CD4-positive, alpha-beta T cell treated with Interferon alpha-2 for 1 hour (primary cell): ENCODE measurements around the gene GLS.

Experiments used
- DNase-seq, 2 donors: peaks; one replicate each; pipeline ENCODE4 v3.0.0-alpha.2; 2020 to 2022

The GLS gene

DNA sequence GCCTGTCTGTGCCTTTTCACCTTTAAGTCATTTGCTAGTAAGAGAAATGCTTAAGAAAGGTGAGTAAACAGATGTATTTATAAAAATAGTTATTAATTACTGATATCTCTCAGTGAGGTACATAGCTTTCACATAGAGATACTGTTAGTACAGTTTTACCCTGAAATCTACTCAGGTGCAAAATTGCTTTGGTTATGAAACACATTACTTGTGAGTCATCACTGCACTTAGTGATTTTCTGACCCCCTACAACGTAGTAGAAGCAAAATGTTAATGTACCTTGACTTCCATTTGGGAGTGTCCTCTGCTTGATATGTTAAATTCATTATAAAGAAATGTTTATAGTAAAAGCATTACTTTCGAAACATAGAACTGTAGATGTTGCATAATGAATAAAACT lies 6.5 kb downstream of the GLS start:
- no peak for DNase-seq

DNA sequence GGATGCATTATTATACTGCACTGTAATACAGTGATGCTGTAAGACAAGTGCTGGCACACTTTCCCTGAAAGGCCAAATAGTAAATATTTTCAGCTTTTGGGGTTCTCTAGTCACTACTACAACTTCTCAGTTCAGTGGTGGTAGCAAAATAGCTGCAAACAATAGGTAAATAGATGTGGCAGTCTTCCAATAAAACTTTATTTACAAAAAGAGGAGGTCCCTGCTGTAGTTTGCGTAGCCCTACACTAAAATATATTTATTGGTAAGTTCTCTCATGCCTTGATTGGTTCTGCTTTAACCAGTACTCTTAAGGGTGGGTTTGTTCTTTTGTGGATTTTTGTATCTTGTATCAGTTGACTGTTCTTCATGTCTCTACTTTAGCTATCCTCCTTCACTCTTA lies 7.8 kb downstream of the GLS start:
- DNase-seq: no peak

DNA sequence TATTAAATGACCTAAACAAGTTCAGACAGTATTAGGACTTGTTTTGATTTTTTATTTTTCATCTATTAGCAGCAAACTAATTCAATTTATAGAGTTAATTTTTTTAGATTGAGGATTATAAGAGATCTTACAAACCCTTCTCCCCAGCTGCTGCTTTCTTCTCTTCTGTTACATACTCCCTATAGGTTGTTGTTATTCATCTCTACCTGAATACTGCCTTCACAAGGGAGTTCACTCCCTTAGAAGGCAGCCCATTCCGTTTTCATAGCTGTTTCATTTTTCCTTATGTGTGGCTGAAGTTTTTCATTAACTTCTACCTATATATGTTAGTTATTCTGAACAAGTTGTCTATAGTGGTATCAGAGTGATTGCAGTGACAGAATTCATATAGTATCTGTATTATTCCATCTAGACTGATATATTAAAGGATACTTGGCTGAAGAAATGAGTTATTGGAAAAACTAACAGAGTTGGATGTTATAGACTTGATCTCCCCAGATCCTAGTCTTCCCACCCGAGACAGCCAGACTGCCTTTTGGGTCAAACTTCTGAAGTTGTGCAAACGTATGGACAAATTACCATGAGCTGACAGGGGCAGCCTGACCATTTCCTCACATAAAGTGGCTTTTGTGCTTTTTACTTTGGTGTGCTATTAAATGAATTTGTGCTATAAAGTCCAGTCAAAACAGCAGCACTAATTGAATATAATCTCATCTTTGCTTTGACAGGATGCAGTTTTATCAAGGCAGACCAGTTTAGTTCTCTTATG lies 8.7 kb downstream of the GLS start:
- DNase-seq: no peak

DNA sequence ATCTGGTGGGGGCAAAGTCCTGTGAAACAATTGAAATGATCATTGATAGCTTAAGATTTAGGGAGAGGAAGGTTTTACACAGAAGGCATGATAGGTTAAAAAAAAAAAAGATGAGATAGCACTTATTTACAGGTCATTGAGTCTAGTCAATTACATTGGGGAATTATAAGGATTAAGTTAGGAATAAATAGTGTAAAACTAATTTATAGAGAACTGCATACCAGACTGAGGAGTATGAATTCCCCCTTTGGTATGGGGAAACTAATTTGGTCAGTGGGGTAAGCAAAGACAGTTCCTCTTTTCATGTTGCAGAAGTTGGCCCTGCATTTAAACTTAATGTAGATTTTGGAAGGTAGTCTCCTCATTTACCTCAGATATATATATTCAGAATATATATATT lies 10.8 kb downstream of the GLS start:
- no peak for DNase-seq

DNA sequence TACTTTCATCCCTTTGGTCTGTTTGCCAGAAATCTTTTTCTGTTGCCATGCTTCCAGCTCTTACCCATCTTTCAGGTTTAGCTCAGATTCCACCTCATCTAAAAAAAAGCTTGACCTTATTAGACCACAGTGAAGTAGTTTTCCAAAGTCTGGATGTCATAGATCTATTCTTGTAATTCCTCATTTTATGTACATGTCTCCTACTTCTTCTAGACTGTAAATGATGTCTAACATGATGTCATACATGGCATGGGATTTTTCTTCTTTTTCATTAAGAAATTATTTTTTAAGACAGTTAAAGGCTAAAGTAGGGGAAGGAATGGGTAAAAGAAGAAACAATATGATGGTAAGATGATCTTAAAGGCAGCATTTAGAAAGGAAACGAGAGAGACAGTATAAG lies 11.3 kb downstream of the GLS start:
- no peak for DNase-seq

DNA sequence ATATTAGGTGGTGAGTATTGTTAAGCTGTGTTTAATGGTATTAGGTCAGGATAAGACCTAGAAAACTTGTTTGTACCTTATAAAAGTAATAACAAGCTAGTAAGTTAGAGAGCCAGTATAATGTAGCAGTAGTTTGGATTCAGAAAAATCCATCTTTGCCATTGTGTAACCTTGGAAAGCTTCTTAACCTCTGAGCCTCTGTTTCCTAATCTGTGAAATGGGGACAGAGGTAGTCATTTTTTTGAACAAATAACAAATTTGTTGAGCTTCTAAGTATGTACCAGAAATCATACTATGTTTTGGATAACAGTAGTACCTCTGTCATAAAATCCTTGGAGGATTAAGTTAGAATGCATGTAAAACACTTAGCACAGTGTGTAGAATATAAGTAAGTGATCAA lies 12.5 kb downstream of the GLS start:
- DNase-seq: no peak

DNA sequence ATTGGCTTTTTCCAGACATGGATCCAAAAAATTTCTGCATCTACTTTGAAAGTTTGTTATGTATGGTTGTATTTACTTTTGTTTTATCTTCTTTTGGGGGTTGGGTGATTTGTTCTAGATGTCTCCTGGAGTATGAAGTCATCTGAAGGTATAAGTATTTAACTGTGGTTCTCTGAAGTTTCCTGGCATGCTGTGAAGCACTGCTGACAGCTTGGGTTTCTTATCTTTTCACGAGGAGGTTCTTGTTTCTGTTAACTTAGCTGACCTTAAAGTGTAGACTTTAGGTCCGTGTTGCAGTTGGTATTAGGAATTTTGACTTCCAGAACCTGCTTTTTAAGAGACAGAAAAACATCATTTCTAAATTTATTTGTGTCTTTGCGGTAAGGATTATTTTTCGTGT lies 15.9 kb downstream of the GLS start:
- no peak for DNase-seq

DNA sequence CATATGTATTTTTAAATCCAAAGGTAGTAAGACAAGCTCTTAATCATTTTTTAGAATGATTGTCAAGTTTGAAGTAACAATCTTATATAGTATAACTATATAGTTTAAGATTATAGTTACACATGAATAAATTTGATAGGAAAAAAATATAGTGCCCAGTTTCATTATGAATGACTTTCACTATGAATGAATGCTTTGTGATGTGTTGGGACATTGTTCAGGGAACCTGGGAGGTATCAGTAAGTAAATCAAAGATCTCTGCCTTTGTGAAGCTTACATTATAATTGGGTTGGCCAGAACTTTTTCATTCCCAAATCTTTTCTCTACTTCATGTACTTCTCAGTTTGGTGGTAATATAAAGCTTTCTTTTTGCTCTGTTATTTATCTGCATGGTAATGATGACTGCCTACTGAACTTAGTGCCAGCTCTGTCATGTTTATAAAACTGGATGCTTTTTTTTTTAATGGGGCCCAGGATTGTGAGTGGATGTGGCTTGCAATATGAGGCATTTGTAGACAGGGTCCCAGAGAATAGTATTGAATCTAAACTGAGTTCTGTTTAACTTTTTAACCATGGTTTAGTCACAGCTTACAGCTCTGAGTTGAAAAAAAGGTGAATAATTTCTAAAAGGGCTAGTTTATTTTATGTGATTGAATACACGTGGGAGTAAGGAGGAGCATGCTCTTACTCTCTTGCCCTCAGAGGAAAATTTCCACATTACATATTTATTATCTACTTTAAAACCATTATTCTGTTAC lies 23.3 kb downstream of the GLS start:
- no peak for DNase-seq

DNA sequence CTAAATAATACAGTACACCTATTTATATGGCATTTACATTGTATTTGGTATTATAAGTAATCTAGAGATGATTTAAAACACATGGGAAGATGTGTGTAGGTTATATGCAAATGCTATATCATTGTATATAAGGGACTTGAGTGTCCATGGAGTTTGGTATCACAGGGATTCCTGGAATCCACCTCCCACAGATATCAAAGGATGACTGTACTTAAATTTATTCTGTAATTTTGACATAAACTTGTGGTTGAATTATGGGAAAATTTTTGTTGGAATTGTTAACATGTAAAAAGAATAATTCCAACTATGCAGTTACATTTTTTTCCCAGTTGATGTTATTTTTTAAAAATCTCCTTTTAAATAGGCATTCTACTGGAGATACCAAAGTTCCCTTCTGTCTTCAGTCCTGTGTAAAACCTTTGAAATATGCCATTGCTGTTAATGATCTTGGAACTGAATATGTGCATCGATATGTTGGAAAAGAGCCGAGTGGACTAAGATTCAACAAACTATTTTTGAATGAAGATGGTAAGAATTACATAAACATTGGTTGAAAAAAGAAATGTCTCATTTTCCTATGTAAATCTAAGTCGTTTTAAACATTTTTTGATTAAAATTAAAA lies 24.1 kb downstream of the GLS start:
- no peak for DNase-seq

DNA sequence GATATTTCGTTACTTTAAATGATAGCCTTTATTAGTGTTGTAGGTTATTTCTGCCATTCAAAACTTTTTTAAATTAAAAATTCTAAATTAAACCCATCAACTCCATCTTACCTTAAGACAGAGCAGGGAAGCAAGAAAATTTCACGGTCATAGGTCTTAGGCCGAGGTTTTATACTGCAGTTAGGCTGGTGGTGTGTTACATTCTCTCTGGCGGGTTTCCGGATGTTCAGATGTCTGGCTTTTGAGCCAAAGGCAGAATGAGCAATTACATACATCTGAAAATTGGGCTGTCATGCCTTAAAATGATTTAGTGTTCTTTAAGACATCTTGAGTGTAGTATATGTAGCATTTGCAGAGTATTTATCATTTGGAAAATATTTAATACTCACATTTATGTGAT lies 27.9 kb downstream of the GLS start:
- no peak for DNase-seq

DNA sequence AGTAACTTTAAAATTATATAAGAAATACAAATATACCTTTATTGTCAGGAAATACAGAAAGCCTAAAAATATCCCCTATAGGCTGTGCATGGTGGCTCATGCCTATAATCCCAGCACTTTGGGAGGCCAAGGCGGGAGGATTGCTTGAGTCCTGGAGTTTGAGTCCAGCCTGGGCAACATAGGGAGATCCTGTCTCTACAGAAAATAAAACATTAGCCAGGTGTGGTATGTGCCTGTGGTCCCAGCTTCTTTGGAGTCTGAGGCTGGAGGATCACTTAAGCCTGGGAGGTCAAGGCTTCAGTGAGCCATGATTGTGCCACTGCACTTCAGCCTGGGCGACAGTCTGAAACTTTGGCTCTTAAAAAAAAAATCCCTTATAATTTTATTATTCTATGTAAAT lies 29.1 kb downstream of the GLS start:
- no peak for DNase-seq

DNA sequence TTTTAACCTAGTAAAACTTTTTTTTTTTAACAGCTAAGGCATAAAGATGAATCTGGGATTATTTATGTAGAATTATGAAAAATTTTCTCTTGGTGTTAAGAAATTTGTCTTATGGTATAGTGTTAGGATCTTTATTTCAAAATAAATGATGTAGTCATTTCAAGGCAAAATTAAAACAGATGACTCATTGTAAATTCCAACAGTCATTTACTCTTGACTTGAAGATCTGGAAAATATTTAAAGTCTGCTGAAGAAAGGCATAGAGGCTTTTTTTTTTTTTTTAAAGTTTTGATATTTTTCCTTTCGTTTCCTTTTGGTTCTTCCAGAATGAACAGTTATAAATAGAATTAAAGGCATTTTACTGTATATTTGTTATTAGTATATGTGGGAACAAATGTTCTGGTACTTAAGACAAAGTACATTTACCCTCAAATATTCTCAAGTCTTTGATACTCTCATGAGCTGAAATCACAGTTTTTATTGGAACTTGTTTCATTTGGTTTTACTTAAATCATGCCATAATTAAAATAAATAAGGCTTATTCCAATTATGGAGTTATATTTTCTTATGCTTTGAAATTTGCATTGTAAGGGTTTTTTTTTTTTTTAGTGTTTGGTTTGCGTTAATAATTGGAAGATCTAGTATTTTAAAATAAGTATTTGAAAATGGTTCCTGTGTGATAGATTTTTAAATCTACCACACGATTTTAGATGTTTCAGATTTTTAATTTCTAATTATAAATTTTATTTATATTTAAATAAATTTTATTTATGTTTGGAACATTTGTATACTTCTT lies 29.9 kb downstream of the GLS start:
- DNase-seq: no peak

DNA sequence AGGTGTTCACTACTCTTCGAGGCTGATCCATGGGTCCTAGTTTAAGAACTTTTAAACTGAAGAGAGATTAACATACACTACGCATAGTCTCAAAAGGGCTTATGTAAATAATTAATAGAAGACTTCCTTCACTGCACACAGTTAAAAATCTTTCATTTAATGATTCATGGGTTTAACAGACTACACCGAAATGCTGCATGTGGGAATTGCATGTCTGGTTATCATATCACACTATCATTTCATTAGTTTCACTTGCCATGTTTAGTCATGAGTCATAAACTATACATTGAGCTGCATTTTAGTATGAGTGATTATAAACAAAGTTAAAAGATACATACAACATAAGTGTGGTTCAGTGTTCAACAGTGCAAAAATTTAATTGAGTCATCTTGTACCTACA lies 31.2 kb downstream of the GLS start:
- no peak for DNase-seq

DNA sequence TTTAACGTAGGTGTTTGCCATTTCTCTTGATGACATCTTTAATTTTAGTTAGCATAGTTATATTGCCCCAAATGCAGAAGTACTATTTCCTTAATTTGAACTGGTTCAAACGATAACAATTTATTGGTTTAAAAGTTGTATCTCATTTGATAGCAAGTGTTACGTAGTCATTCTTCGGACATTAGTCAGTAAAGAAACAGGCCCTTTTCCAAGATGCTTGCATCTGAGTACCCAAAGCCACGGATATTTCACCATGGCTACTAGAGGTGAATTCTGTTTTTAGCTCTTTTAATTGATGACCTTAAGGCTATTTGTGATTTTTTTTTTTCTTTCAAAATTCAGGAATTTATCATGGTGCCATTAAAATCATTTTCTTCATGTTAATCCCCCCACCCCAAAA lies 32.1 kb downstream of the GLS start:
- no peak for DNase-seq

DNA sequence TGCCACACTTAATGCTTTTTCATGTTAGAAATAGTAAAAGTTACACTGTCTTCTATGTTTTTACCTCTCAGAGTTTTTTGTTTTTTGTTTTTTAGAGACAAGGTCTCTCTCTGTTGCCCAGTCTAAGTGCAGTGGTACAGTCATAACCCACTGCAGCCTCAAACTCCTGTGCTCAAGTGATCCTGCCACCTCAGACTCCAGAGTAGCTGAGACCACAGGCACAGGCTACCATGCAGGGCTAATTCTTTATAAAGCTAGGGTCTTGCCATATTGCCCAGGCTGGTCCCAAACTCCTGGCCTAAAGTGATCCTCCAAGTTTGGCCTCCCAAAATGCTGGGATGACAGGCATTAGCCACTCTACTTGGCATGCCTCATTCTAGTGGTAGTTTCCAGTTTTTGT lies 33.1 kb downstream of the GLS start:
- no peak for DNase-seq

DNA sequence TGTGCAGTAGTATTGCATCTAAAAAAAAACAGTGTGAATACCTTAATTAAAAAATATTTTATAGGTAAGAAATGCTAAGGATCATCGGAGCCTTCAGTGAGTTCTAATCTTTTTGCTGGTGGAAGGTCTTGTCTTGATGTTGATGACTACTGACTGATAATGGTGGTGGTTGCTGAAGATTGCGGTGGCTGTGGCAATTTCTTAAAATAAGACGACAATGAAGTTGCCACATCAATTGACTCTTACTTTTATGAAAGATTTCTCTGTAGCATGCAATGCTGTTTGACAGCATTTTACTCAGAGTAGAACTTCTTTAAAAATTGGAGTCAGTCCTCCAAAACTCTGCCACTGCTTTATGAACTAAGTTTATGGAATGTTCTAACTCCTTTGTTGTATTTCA lies 36.2 kb downstream of the GLS start:
- DNase-seq: no peak

DNA sequence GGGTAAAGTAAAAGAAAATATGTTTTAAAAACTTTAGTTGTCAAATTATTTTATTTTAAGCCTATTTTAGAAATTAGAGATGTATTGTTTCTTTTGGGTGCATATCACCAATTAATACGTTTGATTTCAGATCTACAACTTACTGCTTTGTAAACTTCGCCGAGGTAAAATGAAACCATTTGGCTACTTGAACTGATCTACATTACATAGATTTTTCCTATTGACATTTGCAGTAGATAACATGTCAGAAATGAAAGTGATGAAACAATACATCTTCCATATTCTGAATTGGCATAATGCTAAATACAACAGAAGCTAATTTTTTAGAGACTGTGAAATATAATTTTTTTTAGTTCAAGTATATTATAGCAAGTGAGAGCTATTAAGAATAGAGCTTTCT lies 39.5 kb downstream of the GLS start:
- DNase-seq: no peak

DNA sequence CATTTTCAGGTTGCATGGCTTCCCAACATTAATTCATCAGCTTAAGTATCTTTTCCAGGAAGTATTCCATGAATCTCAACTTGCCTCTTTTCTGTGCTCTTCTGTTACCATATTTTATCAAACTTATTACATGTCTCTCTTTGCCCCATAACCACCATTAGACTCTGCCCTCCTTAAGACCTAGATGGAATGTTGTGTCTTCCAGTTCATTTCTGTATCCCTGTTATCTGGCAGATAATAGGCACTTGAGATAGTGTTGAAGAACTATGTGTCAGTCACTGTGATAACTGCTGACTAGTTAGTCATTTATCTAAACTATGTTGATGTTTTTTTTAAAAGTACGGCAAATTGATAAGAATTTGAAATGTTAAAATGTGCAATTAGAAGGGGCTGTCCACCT lies 41.8 kb downstream of the GLS start:
- no peak for DNase-seq

DNA sequence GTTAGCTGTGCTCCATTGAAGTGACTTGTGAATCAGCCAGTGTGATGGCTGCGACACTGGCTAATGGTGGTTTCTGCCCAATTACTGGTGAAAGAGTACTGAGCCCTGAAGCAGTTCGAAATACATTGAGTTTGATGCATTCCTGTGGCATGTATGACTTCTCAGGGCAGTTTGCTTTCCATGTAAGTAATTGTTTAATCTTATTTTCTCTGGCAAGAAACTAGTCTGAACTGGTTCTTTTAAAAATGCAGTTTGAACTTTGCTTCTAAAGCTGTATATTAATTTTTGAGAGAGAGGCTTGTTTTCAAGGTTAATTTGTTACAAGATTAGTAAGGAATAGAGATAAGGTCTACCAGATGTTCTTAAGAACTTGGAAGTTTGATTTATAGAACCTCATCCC lies 46.7 kb downstream of the GLS start:
- DNase-seq: no peak

DNA sequence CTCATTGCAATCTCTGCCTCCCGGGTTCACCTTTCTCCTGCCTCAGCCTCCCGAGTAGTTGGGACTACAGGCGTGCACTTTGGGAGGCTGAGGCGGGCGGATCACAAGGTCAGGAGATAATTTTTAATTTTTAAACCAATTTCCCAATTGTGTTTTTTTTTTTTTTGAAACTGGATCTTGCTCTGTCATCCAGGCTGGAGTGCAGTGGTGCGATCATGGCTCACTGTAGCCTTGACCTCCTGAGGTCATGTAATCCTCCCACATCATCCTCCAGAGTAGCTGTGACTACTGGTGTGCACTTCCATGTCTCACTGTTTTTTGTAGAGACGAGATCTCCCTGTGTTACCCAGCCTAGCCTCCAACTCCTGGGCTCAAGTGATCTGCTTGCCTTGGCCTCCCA lies 49.3 kb downstream of the GLS start:
- no peak for DNase-seq

DNA sequence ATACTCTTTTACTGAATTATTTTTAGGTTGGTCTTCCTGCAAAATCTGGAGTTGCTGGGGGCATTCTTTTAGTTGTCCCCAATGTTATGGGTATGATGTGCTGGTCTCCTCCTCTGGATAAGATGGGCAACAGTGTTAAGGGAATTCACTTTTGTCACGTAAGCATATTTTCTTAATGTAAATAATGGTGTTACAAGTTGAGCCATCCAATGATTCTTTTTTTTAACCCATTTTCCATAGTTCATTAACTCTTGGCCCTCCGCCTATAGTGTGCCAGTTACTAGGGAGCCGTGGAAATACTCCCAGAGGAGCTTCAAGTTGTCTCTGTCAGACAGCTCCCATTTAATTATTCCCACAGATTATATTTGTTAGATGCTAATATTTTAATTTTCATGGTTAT lies 49.8 kb downstream of the GLS start:
- no peak for DNase-seq

DNA sequence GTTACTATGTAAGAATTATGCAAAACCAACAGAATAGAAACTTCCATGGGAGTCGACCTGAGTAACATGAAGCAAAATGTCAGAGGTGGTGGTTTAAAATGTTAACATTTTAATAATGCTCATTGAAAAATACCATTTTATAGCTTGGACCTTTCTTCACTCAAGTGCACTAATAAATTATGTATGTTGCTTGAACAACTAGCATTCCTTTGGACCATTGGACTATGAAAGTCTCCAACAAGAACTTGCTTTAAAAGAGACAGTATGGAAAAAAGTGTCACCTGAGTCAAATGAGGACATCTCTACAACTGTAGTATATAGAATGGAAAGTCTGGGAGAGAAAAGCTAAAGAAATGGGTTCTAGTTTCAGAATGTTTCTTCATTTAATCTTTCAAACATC lies 51.9 kb downstream of the GLS start:
- no peak for DNase-seq

DNA sequence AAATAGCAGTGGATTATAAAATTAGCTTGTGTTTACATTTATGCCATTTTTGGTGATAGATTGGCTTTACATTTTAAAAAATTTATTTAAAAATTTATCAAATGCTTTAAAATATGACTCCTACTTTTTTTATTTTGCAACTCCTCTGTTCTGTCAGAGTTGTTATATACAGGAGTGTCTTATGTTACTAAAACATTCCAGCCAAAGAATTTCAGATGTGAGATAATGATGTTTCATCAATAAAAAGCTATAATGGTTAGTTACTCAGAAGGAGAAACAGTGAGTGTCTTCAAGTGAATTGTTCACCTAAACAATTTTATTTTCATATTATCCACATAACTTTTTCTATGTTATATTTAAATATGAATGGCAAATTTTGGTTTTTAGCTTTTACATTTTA lies 52.7 kb downstream of the GLS start:
- DNase-seq: no peak

DNA sequence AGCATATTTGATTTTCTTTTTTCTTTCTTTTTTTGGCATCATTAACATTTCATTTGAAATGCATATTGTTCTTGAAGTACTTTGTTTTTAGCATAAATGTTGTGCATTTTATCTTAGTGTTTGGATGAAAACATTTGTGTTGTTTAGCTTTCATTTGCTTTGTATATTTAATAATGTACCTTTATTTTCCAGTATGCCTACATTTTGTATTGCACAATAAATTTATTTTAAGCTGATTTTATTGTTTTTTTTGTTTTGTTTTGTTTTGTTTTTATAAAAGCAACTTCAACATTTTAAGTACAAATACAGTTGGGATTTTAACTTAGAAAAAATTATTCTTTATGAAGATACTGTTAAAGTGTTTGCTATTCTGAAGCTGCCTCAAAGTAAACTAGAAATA lies 54.4 kb downstream of the GLS start:
- DNase-seq: no peak
